LNCAP (cell line): ENCODE results near the gene MYOC.

Source experiments
- CTCF ChIP-seq: fragments of 450-650 bp; IDR thresholded peaks from 2 replicates; pipeline ENCODE4 v1.5.1; 2017; ENCODE audit warnings: mild to moderate bottlenecking

MYOC gene

GRCh38 chr1:171642197-171642596 is 10.3 kb downstream of the MYOC start:
- no peak for TF ChIP-seq CTCF

- TF ChIP-seq CTCF: no peak
Measured at GRCh38 chr1:171641076-171641864, 11.2 kb downstream of the MYOC start.

- no peak for TF ChIP-seq CTCF
Measured at GRCh38 chr1:171640225-171640624, 12.3 kb downstream of the MYOC start.

- no peak for TF ChIP-seq CTCF
Measured at GRCh38 chr1:171637928-171638576, 14.4 kb downstream of the MYOC start.

- no peak for TF ChIP-seq CTCF
Measured at GRCh38 chr1:171636141-171636540, 16.3 kb downstream of the MYOC start.

- no peak for TF ChIP-seq CTCF
Measured at GRCh38 chr1:171635661-171636060, 16.8 kb downstream of the MYOC start.

GRCh38 chr1:171628225-171628624 is 24.3 kb downstream of the MYOC start:
- no peak for TF ChIP-seq CTCF
